ENCODE results near the gene TRAF3IP1.
A peak's percentile ranks its signal among the peaks of the same experiment; 100 is the strongest.
"Not testable (repeated sequence)": the region's sequence is repeated elsewhere in the genome, so short reads cannot be mapped to it uniquely, and the experiment has no call there.

The TRAF3IP1 gene, protein sequence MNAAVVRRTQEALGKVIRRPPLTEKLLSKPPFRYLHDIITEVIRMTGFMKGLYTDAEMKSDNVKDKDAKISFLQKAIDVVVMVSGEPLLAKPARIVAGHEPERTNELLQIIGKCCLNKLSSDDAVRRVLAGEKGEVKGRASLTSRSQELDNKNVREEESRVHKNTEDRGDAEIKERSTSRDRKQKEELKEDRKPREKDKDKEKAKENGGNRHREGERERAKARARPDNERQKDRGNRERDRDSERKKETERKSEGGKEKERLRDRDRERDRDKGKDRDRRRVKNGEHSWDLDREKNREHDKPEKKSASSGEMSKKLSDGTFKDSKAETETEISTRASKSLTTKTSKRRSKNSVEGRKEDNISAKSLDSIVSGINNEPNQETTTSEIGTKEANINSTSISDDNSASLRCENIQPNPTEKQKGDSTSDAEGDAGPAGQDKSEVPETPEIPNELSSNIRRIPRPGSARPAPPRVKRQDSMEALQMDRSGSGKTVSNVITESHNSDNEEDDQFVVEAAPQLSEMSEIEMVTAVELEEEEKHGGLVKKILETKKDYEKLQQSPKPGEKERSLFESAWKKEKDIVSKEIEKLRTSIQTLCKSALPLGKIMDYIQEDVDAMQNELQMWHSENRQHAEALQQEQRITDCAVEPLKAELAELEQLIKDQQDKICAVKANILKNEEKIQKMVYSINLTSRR

DNA sequence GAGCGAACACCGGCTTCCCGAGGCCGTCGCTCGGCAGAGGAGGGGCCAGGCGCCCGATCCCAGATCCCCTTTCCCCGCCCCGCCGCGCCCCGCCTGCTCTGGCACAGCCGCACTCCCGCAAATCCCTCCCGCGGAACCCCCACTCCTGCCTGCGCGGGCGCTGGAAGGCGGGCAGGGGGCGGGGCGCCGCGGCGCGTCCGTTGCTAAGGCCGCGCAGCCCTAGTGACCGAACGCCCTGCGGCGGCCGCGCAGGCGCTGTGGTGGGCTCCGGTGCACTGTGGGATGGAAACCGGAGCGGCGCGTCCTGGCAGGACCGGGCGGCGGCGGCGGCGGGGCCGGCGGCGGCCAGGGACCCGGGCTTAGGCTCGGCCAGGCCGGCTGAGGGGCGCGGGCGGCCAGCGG lies at the start of gene TRAF3IP1:
Gene TRAF3IP1 (plus strand): TSS at position 273 of the 402 bp plus-strand sequence. CDS start 145 bp downstream, outside the sequence.
- TF ChIP-seq, protein P1, sequence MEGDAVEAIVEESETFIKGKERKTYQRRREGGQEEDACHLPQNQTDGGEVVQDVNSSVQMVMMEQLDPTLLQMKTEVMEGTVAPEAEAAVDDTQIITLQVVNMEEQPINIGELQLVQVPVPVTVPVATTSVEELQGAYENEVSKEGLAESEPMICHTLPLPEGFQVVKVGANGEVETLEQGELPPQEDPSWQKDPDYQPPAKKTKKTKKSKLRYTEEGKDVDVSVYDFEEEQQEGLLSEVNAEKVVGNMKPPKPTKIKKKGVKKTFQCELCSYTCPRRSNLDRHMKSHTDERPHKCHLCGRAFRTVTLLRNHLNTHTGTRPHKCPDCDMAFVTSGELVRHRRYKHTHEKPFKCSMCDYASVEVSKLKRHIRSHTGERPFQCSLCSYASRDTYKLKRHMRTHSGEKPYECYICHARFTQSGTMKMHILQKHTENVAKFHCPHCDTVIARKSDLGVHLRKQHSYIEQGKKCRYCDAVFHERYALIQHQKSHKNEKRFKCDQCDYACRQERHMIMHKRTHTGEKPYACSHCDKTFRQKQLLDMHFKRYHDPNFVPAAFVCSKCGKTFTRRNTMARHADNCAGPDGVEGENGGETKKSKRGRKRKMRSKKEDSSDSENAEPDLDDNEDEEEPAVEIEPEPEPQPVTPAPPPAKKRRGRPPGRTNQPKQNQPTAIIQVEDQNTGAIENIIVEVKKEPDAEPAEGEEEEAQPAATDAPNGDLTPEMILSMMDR (IDR thresholded peaks at IDR 0.05; ENCODE audit: low read depth, low read length) = no peak
- Histone ChIP-seq H3K27me3 (ENCODE audit: insufficient read depth, low read depth, severe bottlenecking) (no peaks in the 10 kb centered on the region), H3K27ac (peak within 1 kb of the TSS; percentile 52), H3K4me3 (ENCODE audit: low read depth, low read length) (peak within 1 kb of the TSS; percentile 80), H3K9me3 (ENCODE audit: severe bottlenecking) (no peaks in the 10 kb centered on the region), H3K36me3 (peaks cover 7% of the 10 kb centered on the region)
- DNase-seq = peak; percentile 97

DNA sequence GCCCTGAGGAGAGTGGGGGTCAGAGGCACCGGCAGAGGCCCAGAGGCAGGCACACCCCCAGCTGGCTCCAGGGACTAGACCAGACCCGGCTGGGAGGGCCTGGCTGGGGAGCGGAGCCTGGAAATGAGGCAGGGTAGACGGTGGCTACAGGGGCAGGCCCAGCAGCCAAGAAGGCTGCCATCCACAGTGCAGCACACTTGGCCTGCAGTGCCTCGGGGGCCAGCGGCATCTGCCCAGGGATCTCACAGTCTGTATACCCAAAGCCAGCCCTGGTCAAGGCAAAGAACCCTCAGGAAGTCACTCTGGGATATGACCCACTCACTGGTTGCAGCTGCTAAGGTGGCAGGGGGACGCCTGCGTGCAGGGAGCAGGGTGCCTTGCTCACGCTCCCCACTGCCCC lies 49.7 kb upstream of the TRAF3IP1 start:
- no peaks in the 10 kb centered on the region for H3K27me3 ChIP-seq (ENCODE audit: insufficient read depth, low read depth, severe bottlenecking)
- peaks cover 24% of the 10 kb centered on the region for H3K36me3 ChIP-seq
- H3K4me3 ChIP-seq (ENCODE audit: low read depth, low read length) = no peak overlapping the region
- no peaks in the 10 kb centered on the region for H3K9me3 ChIP-seq (ENCODE audit: severe bottlenecking)
- no peak for DNase-seq
- TF ChIP-seq, protein P1 (IDR thresholded peaks at IDR 0.05; ENCODE audit: low read depth, low read length) = no peak
- no peak overlapping the region for H3K27ac ChIP-seq

DNA sequence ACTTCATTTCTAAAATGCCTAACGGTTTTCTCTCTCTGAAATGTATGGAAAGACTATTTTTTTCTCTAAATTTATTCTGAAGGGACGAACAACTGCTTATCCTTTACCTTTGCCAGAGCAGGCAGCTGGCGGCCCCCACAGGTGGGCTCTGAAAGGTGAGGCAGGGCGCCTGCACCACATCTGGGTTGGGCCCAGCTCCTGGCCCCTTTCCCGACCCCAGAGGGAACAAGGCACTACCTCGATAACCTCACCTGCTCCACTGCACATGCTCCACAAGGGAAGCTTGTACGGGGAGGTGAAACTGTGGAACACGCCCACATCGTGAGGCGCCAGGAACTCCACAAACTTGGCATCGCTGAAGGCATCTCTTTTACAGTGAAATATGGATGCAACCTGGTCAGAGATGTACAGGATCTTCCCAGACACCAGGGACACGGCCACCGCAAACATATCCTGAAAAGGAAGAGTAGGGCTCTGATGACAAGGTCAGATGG lies 49.2 kb upstream of the TRAF3IP1 start:
- no peaks in the 10 kb centered on the region for H3K27me3 ChIP-seq (ENCODE audit: insufficient read depth, low read depth, severe bottlenecking)
- peaks cover 25% of the 10 kb centered on the region for H3K36me3 ChIP-seq

DNA sequence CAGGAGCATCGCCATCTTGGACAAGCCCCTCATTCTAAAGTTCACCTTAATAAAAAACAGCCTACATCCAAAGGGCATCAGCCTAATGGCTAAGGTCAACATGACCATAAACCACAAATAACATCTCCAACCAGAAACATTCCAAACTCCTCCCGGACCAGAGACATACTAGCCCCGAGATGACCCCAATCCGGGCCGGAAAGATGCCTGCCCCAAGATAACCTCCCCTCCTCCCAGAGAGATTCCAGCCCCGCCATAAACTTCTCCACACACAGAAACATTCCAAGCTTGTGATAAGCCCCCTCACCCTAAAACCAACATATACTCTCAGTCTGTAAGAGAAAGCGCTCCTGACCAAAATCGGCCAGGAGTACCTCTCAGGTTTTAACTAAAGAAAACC lies 48.6 kb upstream of the TRAF3IP1 start:
- not testable (repeated sequence) for H3K27me3 ChIP-seq (ENCODE audit: insufficient read depth, low read depth, severe bottlenecking); H3K27ac ChIP-seq; DNase-seq; H3K9me3 ChIP-seq (ENCODE audit: severe bottlenecking); H3K4me3 ChIP-seq (ENCODE audit: low read depth, low read length)
- H3K36me3 ChIP-seq = peaks cover 30% of the 10 kb centered on the region

More for the DNA sequence above, 49.2 kb upstream of the TRAF3IP1 start:
- Histone ChIP-seq H3K4me3 (ENCODE audit: low read depth, low read length) (no peak overlapping the region), H3K27ac (no peak overlapping the region), H3K9me3 (ENCODE audit: severe bottlenecking) (no peaks in the 10 kb centered on the region)
- DNase-seq = no peak
- TF ChIP-seq, protein P1 (IDR thresholded peaks at IDR 0.05; ENCODE audit: low read depth, low read length) = no peak

DNA sequence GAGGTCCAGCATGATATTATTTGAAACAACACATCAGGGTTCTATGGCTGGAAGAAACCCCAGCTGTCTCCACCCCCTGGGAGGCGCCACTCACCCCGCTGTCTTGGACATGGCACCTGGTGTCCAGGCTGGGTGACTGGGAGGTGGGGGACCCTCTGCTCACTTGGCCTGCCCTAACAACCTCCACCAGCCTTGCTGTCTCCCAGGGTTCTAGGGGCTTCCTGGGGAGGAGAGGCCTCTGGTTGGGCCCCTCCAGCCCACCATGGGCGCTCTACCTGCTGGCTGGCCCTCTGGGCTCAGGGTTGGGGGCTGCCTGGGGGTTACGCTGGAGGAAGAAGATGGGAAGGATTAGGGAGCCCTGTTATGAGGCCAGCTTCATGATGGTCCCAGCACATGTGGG lies 48.2 kb upstream of the TRAF3IP1 start:
- Histone ChIP-seq H3K9me3 (ENCODE audit: severe bottlenecking) (no peaks in the 10 kb centered on the region), H3K27ac (no peak overlapping the region), H3K27me3 (ENCODE audit: insufficient read depth, low read depth, severe bottlenecking) (no peaks in the 10 kb centered on the region), H3K4me3 (ENCODE audit: low read depth, low read length) (no peak overlapping the region), H3K36me3 (peaks cover 34% of the 10 kb centered on the region)
- TF ChIP-seq, protein P1 (IDR thresholded peaks at IDR 0.05; ENCODE audit: low read depth, low read length) = no peak
- no peak for DNase-seq

DNA sequence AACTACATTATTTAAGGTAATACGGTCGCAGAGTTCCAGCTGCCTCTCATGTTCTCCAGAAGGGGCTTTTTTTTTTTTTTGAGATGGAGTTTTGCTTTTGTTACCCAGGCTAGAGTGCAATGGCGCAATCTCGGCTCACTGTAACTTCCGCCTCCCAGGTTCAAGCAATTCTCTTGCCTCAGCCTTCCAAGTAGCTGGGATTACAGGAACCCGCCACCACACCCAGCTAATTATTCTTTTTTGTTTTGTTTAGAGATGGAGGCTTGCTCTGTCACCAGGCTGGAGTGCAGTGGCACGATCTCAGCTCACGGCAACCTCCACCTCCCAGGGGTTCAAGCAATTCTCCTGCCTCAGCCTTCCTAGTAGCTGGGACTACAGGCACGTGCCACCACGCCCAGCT lies 46.9 kb upstream of the TRAF3IP1 start:
- H3K4me3 ChIP-seq (ENCODE audit: low read depth, low read length); H3K27ac ChIP-seq; DNase-seq; H3K27me3 ChIP-seq (ENCODE audit: insufficient read depth, low read depth, severe bottlenecking); H3K9me3 ChIP-seq (ENCODE audit: severe bottlenecking): not testable (repeated sequence)
- peaks cover 32% of the 10 kb centered on the region for H3K36me3 ChIP-seq

Measured in WERI-Rb-1 (cell line).